ENCODE results near the gene ALOX5AP.
A peak's percentile ranks its signal among the peaks of the same experiment; 100 is the strongest.

ALOX5AP gene

GRCh38 chr13:30755678-30756077 lies 20.3 kb downstream of the ALOX5AP start:
- TF ChIP-seq POLR2AphosphoS5 (IDR thresholded peaks at IDR 0.05; ENCODE audit: low read depth, low read length): no peak
- TF ChIP-seq POLR2A (IDR thresholded peaks at IDR 0.05; ENCODE audit: low read depth, low read length): no peak
- no peak for TF ChIP-seq TAF1 (IDR thresholded peaks at IDR 0.05; ENCODE audit: borderline replicate concordance, low read depth, low read length)
- FAIRE-seq (no peak), DNase-seq (ENCODE audit: insufficient read length) (no peak)

DNA sequence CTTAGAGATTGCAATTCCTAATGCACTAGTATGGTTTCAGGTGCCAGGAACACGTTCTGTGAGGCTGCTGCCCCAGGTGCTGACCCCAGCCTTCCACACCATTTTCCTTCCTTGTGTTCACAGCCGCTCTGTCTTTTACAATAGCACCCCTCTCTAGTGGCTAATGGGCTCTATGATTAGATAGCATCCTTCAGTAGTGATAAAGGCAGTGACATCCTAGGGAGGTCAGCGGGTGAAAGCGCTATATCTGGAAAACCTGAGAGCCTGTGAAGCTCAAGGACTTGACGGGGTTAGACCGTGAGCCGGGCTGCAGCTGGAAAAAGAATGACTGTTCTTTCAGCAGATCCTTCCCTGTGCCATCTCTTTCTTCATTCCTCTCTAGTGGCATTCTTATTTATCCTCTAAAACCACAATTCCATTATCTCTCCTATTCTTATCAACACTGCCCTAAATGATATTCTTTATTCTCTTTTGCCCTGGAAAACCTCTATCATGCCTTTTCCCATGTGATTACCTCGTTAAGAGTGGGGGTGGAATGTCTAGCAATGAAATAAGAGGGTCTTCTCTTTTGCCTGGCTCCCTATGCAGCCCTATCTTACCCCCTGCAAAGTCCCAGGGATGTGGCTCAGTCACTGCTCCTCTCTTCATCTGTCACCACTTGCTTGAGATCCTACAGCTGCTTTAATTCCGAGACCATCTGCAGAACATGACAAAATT lies 21.8 kb downstream of the ALOX5AP start:
- DNase-seq (ENCODE audit: insufficient read length) (no peak), FAIRE-seq (no peak)
- TF ChIP-seq POLR2AphosphoS5 (IDR thresholded peaks at IDR 0.05; ENCODE audit: low read depth, low read length): no peak
- no peak for TF ChIP-seq POLR2A (IDR thresholded peaks at IDR 0.05; ENCODE audit: low read depth, low read length)
- no peak for TF ChIP-seq TAF1 (IDR thresholded peaks at IDR 0.05; ENCODE audit: borderline replicate concordance, low read depth, low read length)

- DNase-seq (ENCODE audit: insufficient read length) (no peak), FAIRE-seq (no peak)
- TF ChIP-seq TAF1 (IDR thresholded peaks at IDR 0.05; ENCODE audit: borderline replicate concordance, low read depth, low read length): no peak
- TF ChIP-seq POLR2AphosphoS5 (IDR thresholded peaks at IDR 0.05; ENCODE audit: low read depth, low read length): no peak
- TF ChIP-seq POLR2A (IDR thresholded peaks at IDR 0.05; ENCODE audit: low read depth, low read length): no peak
Observed at GRCh38 chr13:30759748-30760147, 24.4 kb downstream of the ALOX5AP start.

GRCh38 chr13:30762643-30763042 lies 27.3 kb downstream of the ALOX5AP start:
- DNase-seq (ENCODE audit: insufficient read length) (no peak), FAIRE-seq (no peak)
- TF ChIP-seq TAF1 (IDR thresholded peaks at IDR 0.05; ENCODE audit: borderline replicate concordance, low read depth, low read length) (no peak), POLR2A (IDR thresholded peaks at IDR 0.05; ENCODE audit: low read depth, low read length) (no peak), POLR2AphosphoS5 (IDR thresholded peaks at IDR 0.05; ENCODE audit: low read depth, low read length) (no peak)

DNA sequence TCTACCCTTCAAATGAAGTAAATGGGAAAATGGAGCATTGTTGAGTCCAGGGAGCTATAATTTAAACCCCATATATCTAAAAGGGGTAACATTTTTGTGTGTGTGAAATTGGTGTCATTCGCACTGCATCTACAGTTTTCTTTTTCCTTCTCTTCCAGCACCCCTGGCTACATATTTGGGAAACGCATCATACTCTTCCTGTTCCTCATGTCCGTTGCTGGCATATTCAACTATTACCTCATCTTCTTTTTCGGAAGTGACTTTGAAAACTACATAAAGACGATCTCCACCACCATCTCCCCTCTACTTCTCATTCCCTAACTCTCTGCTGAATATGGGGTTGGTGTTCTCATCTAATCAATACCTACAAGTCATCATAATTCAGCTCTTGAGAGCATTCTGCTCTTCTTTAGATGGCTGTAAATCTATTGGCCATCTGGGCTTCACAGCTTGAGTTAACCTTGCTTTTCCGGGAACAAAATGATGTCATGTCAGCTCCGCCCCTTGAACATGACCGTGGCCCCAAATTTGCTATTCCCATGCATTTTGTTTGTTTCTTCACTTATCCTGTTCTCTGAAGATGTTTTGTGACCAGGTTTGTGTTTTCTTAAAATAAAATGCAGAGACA lies 28.6 kb downstream of the ALOX5AP start:
- DNase-seq (ENCODE audit: insufficient read length) (no peak), FAIRE-seq (no peak)
- no peak for TF ChIP-seq POLR2AphosphoS5 (IDR thresholded peaks at IDR 0.05; ENCODE audit: low read depth, low read length)
- TF ChIP-seq TAF1 (IDR thresholded peaks at IDR 0.05; ENCODE audit: borderline replicate concordance, low read depth, low read length): no peak
- TF ChIP-seq POLR2A (IDR thresholded peaks at IDR 0.05; ENCODE audit: low read depth, low read length): no peak

- DNase-seq (ENCODE audit: insufficient read length) (no peak), FAIRE-seq (no peak)
- no peak for TF ChIP-seq TAF1 (IDR thresholded peaks at IDR 0.05; ENCODE audit: borderline replicate concordance, low read depth, low read length)
- TF ChIP-seq POLR2A (IDR thresholded peaks at IDR 0.05; ENCODE audit: low read depth, low read length): no peak
- no peak for TF ChIP-seq POLR2AphosphoS5 (IDR thresholded peaks at IDR 0.05; ENCODE audit: low read depth, low read length)
Observed at GRCh38 chr13:30766231-30766630, 30.9 kb downstream of the ALOX5AP start.

GRCh38 chr13:30770929-30771328 lies 35.6 kb downstream of the ALOX5AP start:
- no peak for FAIRE-seq
- DNase-seq (ENCODE audit: insufficient read length): no peak
- TF ChIP-seq POLR2AphosphoS5 (IDR thresholded peaks at IDR 0.05; ENCODE audit: low read depth, low read length): no peak
- no peak for TF ChIP-seq POLR2A (IDR thresholded peaks at IDR 0.05; ENCODE audit: low read depth, low read length)
- TF ChIP-seq TAF1 (IDR thresholded peaks at IDR 0.05; ENCODE audit: borderline replicate concordance, low read depth, low read length): no peak

GRCh38 chr13:30773561-30773960 lies 38.2 kb downstream of the ALOX5AP start:
- no peak for FAIRE-seq

GRCh38 chr13:30774214-30774730 lies 38.9 kb downstream of the ALOX5AP start:
- no peak for TF ChIP-seq POLR2AphosphoS5 (IDR thresholded peaks at IDR 0.05; ENCODE audit: low read depth, low read length)
- TF ChIP-seq TAF1 (IDR thresholded peaks at IDR 0.05; ENCODE audit: borderline replicate concordance, low read depth, low read length): no peak
- TF ChIP-seq POLR2A (IDR thresholded peaks at IDR 0.05; ENCODE audit: low read depth, low read length): no peak
- FAIRE-seq: no peak
- no peak for DNase-seq (ENCODE audit: insufficient read length)

More at GRCh38 chr13:30773561-30773960, 38.2 kb downstream of the ALOX5AP start:
- DNase-seq (ENCODE audit: insufficient read length): no peak
- no peak for TF ChIP-seq POLR2AphosphoS5 (IDR thresholded peaks at IDR 0.05; ENCODE audit: low read depth, low read length)
- TF ChIP-seq TAF1 (IDR thresholded peaks at IDR 0.05; ENCODE audit: borderline replicate concordance, low read depth, low read length): no peak
- TF ChIP-seq POLR2A (IDR thresholded peaks at IDR 0.05; ENCODE audit: low read depth, low read length): no peak

GRCh38 chr13:30776661-30777060 lies 41.3 kb downstream of the ALOX5AP start:
- DNase-seq (ENCODE audit: insufficient read length) (no peak), FAIRE-seq (peak; percentile 17)
- no peak for TF ChIP-seq POLR2AphosphoS5 (IDR thresholded peaks at IDR 0.05; ENCODE audit: low read depth, low read length)
- TF ChIP-seq POLR2A (IDR thresholded peaks at IDR 0.05; ENCODE audit: low read depth, low read length): no peak
- TF ChIP-seq TAF1 (IDR thresholded peaks at IDR 0.05; ENCODE audit: borderline replicate concordance, low read depth, low read length): no peak

- FAIRE-seq (no peak), DNase-seq (ENCODE audit: insufficient read length) (no peak)
- no peak for TF ChIP-seq POLR2A (IDR thresholded peaks at IDR 0.05; ENCODE audit: low read depth, low read length)
- no peak for TF ChIP-seq POLR2AphosphoS5 (IDR thresholded peaks at IDR 0.05; ENCODE audit: low read depth, low read length)
- TF ChIP-seq TAF1 (IDR thresholded peaks at IDR 0.05; ENCODE audit: borderline replicate concordance, low read depth, low read length): no peak
Observed at GRCh38 chr13:30779016-30779415, 43.7 kb downstream of the ALOX5AP start.

GRCh38 chr13:30779608-30780007 lies 44.3 kb downstream of the ALOX5AP start:
- DNase-seq (ENCODE audit: insufficient read length) (no peak), FAIRE-seq (no peak)

More at GRCh38 chr13:30779608-30780007, 44.3 kb downstream of the ALOX5AP start:
- no peak for TF ChIP-seq POLR2A (IDR thresholded peaks at IDR 0.05; ENCODE audit: low read depth, low read length)
- TF ChIP-seq POLR2AphosphoS5 (IDR thresholded peaks at IDR 0.05; ENCODE audit: low read depth, low read length): no peak
- no peak for TF ChIP-seq TAF1 (IDR thresholded peaks at IDR 0.05; ENCODE audit: borderline replicate concordance, low read depth, low read length)

Data from GM12892 (cell line).